HEK293T (cell line): Measurements from ENCODE around the gene RPL22.

Experiments used
- CTCF ChIA-PET: fragments of 350-600 bp; formaldehyde crosslinking; extraction: SDS; loops from one replicate; lab custom pipeline; 2021; ENCODE audit warnings: antibody characterized with exemption, inconsistent platforms; lab: Yijun Ruan, JAX
- POLR2A ChIA-PET: fragments of 350-600 bp; formaldehyde crosslinking; extraction: SDS; loops from one replicate; lab custom pipeline; 2020; ENCODE audit warnings: antibody characterized with exemption, inconsistent platforms; lab: Yijun Ruan, JAX
- DNase-seq: peaks from one replicate; pipeline ENCODE4 v3.0.0; 2012; ENCODE audit warnings: mixed read lengths; ENCODE audit errors: extremely low spot score
- ARNT ChIP-seq: fragments of 450-650 bp; IDR thresholded peaks from 2 replicates; pipeline ENCODE4 v1.6.1; 2017; ENCODE audit warnings: mild to moderate bottlenecking
- BHLHE40 ChIP-seq: fragments of 450-650 bp; IDR thresholded peaks from 2 replicates; pipeline ENCODE4 v1.6.1; 2016; ENCODE audit warnings: mild to moderate bottlenecking, moderate library complexity, borderline replicate concordance
- CTBP1 ChIP-seq: fragments of 450-650 bp; IDR thresholded peaks from 2 replicates; pipeline ENCODE4 v1.6.1; 2016; ENCODE audit warnings: borderline replicate concordance
- ELF4 ChIP-seq: fragments of 450-650 bp; IDR thresholded peaks from 2 replicates; pipeline ENCODE4 v1.6.1; 2017; ENCODE audit warnings: antibody characterized with exemption
- FOXA1 ChIP-seq: fragments of 450-650 bp; IDR thresholded peaks from 2 replicates; pipeline ENCODE4 v1.6.1; 2016; ENCODE audit warnings: mild to moderate bottlenecking
- FOXK2 ChIP-seq: fragments of 450-650 bp; IDR thresholded peaks from 2 replicates; pipeline ENCODE4 v1.6.1; 2016; ENCODE audit warnings: mild to moderate bottlenecking
- FOXM1 ChIP-seq: fragments of 450-650 bp; IDR thresholded peaks from 2 replicates; pipeline ENCODE4 v1.6.1; 2017; ENCODE audit warnings: mild to moderate bottlenecking, borderline replicate concordance
- HDGF ChIP-seq: fragments of 450-650 bp; IDR thresholded peaks from 2 replicates; pipeline ENCODE4 v1.6.1; 2017; ENCODE audit warnings: antibody characterized with exemption, borderline replicate concordance
- L3MBTL2 ChIP-seq: fragments of 450-650 bp; conservative IDR thresholded peaks from 2 replicates; pipeline ENCODE4 v1.6.1; 2016; ENCODE audit warnings: mild to moderate bottlenecking
- LEF1 ChIP-seq: fragments of 450-650 bp; IDR thresholded peaks from 2 replicates; pipeline ENCODE4 v1.6.1; 2017; ENCODE audit warnings: mild to moderate bottlenecking, borderline replicate concordance
- NFRKB ChIP-seq: fragments of 450-650 bp; IDR thresholded peaks from 2 replicates; pipeline ENCODE4 v1.6.1; 2016; ENCODE audit warnings: mild to moderate bottlenecking, moderate library complexity
- SP1 ChIP-seq: fragments of 450-650 bp; IDR thresholded peaks from 2 replicates; pipeline ENCODE4 v1.6.1; 2017
- SUZ12 ChIP-seq: fragments of 450-650 bp; IDR thresholded peaks from 2 replicates; pipeline ENCODE4 v1.6.1; 2016; ENCODE audit warnings: mild to moderate bottlenecking
- TARDBP ChIP-seq: fragments of 450-650 bp; IDR thresholded peaks from 2 replicates; pipeline ENCODE4 v1.6.1; 2016
- ZNF384 ChIP-seq: fragments of 450-650 bp; IDR thresholded peaks from 2 replicates; pipeline ENCODE4 v1.6.1; 2016
- TF ChIP-seq, protein P1 (sequence below): fragments of 450-650 bp; IDR thresholded peaks from 2 replicates; pipeline ENCODE4 v1.6.1; 2016

The RPL22 gene

DNA sequence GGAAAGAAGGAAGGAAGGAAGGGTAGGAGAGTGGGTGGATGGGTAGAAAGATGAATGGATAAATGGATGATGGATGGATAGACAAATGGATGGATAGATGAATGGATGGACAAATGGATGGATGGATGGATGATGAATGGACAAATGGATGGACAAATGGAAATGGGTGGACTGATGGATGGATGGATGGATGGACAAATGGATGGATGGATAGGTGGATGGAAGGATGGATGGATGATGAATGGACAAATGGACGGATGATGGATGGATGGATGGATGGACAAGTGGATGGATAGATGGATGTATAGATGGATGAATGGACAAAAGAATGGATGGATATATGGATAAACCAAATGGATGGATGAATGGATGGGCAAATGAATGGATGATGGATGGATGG is 49.8 kb downstream of the RPL22 start:
- TF ChIP-seq ZNF384 (no peak), CTBP1 (no peak), TARDBP (no peak)
- ChIA-PET POLR2A (no interaction called here), CTCF (no interaction called here)
- DNase-seq: no peak

DNA sequence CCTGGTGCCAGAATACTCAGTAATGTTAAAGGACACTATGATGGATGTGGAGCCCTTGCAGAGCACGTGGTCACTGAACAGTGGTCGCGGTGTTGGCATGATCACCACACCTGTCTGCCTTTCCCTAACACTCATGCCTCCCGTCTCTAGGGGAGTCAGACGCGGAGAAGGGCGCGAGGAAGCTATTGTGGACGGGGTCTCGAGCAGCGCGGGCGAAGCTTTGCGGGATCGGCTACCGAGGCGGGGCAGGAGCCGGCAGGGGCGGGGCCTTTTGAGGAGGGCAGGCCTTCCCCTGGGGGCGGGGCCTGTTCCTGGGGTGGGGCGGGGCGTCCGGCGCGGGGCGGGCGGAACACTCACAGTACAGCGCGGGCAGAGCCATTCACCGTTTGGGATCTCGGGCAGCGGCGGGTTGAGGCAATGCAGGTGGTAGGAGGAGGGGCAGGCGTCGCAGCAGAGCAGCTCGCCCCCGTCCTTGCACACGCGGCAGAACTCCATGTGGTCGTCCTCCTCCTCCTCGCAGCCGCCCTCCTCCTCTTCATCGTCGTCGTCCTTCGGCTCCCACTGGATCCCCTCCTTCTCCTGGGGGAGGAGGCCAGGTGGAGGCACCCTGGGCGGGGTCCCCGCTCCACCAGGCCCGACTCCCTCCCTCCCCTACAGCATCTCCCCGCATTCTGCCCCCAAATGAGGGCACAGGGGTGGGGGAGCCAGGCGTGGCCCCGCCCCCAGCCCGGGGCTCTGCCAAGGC is 50.7 kb downstream of the RPL22 start:
- peak; percentile 97 for DNase-seq
- POLR2A ChIA-PET: interaction anchor here (0.8 kb wide), 1 partner anchor 9 kb away, joined by 4 read pairs; no protein-coding TSS in a partner anchor
- CTCF ChIA-PET: interaction anchor here (0.5 kb wide), 1 partner anchor 43 kb away, joined by 3 read pairs; no protein-coding TSS in a partner anchor
- TF ChIP-seq TARDBP (no peak), L3MBTL2 (peak; percentile 76), LEF1 (no peak), SP1 (no peak), ELF4 (no peak)
- TF ChIP-seq, protein P1, sequence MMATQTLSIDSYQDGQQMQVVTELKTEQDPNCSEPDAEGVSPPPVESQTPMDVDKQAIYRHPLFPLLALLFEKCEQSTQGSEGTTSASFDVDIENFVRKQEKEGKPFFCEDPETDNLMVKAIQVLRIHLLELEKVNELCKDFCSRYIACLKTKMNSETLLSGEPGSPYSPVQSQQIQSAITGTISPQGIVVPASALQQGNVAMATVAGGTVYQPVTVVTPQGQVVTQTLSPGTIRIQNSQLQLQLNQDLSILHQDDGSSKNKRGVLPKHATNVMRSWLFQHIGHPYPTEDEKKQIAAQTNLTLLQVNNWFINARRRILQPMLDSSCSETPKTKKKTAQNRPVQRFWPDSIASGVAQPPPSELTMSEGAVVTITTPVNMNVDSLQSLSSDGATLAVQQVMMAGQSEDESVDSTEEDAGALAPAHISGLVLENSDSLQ: no peak

DNA sequence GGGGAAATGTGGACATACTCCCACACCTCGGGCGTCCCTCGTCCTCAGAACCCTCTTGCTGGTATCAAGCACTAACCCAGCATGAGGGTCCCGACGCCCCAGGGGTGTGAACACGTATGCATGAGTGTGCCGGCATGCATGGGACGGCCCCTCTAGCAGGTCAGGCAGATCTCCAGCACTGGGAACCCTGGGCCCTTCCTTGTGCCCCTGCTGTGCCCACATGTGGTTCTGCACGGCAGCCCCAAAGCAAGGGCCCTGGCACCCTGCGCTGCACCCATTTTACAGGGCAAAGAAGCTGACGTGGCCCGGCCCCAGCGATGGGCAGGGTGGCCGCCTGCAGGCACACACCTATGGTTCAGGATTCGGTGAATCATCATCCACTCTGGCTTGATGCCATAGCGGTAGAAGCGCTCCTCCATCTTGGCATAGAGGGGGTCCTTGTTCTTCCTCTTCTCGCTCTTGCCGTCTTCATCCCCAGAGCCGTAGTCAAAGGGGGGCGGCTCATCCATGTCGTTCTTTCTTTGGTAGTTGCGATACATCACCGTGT is 53.5 kb downstream of the RPL22 start:
- CTCF ChIA-PET: interaction anchor here (1.6 kb wide), 1 partner anchor 59 kb away, joined by 3 read pairs; no protein-coding TSS in a partner anchor
- POLR2A ChIA-PET: no interaction called here
- DNase-seq: no peak
- TF ChIP-seq TARDBP (no peak), L3MBTL2 (no peak), SUZ12 (no peak), ARNT (no peak), FOXA1 (no peak), FOXM1 (no peak), ZNF384 (no peak), LEF1 (no peak), HDGF (no peak), SP1 (no peak), NFRKB (no peak), BHLHE40 (no peak), ELF4 (no peak), FOXK2 (no peak), CTBP1 (no peak)
- TF ChIP-seq, protein P1: no peak

GRCh38 chr1:6145396-6145750 is 54.0 kb downstream of the RPL22 start:
- no peak for DNase-seq
- CTCF ChIA-PET: interaction anchor here (1.6 kb wide), 1 partner anchor 59 kb away, joined by 3 read pairs; no protein-coding TSS in a partner anchor
- POLR2A ChIA-PET: no interaction called here
- TF ChIP-seq LEF1 (no peak), ARNT (no peak), ELF4 (no peak)

GRCh38 chr1:6144647-6145395 is 54.6 kb downstream of the RPL22 start:
- ChIA-PET POLR2A (no interaction called here), CTCF (interaction anchor here (1.6 kb wide), 1 partner anchor 60 kb away, joined by 3 read pairs; no protein-coding TSS in a partner anchor)
- no peak for DNase-seq
- TF ChIP-seq NFRKB (no peak), CTBP1 (no peak), HDGF (no peak), ZNF384 (no peak), FOXM1 (no peak), ELF4 (no peak), FOXK2 (no peak), SP1 (no peak), LEF1 (no peak)
- TF ChIP-seq, protein P1: no peak

GRCh38 chr1:6144175-6144574 is 55.2 kb downstream of the RPL22 start:
- ChIA-PET CTCF (no interaction called here), POLR2A (interaction anchor here (1.4 kb wide), 1 partner anchor 14 kb away, joined by 4 read pairs; no protein-coding TSS in a partner anchor)
- TF ChIP-seq ELF4 (no peak), FOXM1 (no peak), ZNF384 (no peak), BHLHE40 (no peak), NFRKB (no peak), SP1 (no peak), ARNT (no peak), FOXK2 (no peak), CTBP1 (no peak), SUZ12 (no peak)
- TF ChIP-seq, protein P1: no peak
- no peak for DNase-seq
